GM23338 (cell line): ENCODE measurements around the gene PRSS48. TPM values are rescaled to one million over a fixed set of nuclear protein-coding genes. Genes with fewer than 3 reads are reported as not detected.
A peak's percentile ranks its signal among the peaks of the same experiment; 100 is the strongest.

ENCODE experiments used
- ATAC-seq: fragments of 200-7000 bp; cut with Tn5 transposase; 3 replicates; pipeline ENCODE4 v1.9.1; 2020
- DNase-seq: peaks from one replicate; pipeline ENCODE4 v3.0.0-alpha.2; 2015; ENCODE audit warnings: low spot score
- H2AFZ ChIP-seq: fragments of 200-600 bp; sonication (generic); 2 replicates; pipeline ENCODE4 v1.8.0; 2016; ENCODE audit warnings: antibody characterized with exemption, mild to moderate bottlenecking, moderate library complexity
- H3F3A ChIP-seq: fragments of 200-600 bp; sonication (generic); replicated peaks from 2 replicates; pipeline ENCODE4 v1.8.0; 2017; ENCODE audit warnings: antibody characterized with exemption, mixed run types, low read depth
- H3K27ac ChIP-seq: fragments of 200-600 bp; sonication (generic); 2 replicates; pipeline ENCODE4 v1.6.1; 2016; ENCODE audit warnings: low read depth
- H3K27me3 ChIP-seq: fragments of 200-600 bp; sonication (generic); 2 replicates; pipeline ENCODE4 v1.8.0; 2016; ENCODE audit warnings: mild to moderate bottlenecking, mixed run types, moderate library complexity; ENCODE audit not compliant: insufficient read depth
- H3K36me3 ChIP-seq: fragments of 200-600 bp; sonication (generic); 2 replicates; pipeline ENCODE4 v1.8.0; 2016; ENCODE audit warnings: mild to moderate bottlenecking; ENCODE audit not compliant: insufficient read depth
- H3K4me1 ChIP-seq: fragments of 200-600 bp; sonication (generic); 2 replicates; pipeline ENCODE4 v1.8.0; 2016; ENCODE audit warnings: mild to moderate bottlenecking, moderate library complexity; ENCODE audit not compliant: insufficient read depth
- H3K4me2 ChIP-seq: fragments of 200-600 bp; sonication (generic); 2 replicates; pipeline ENCODE4 v1.7.1; 2017; ENCODE audit warnings: mixed run types
- H3K4me3 ChIP-seq: fragments of 200-600 bp; sonication (generic); 2 replicates; pipeline ENCODE4 v1.6.1; 2016; ENCODE audit warnings: mixed run types
- H3K79me2 ChIP-seq: fragments of 200-600 bp; sonication (generic); replicated peaks from 2 replicates; pipeline ENCODE4 v1.8.0; 2017; ENCODE audit warnings: mild to moderate bottlenecking; ENCODE audit not compliant: insufficient read depth
- H3K9me2 ChIP-seq: fragments of 200-600 bp; sonication (generic); 2 replicates; pipeline ENCODE4 v1.8.0; 2017; ENCODE audit not compliant: insufficient read depth
- H4K20me1 ChIP-seq: fragments of 200-600 bp; sonication (generic); replicated peaks from 2 replicates; pipeline ENCODE4 v1.8.0; 2017; ENCODE audit warnings: mild to moderate bottlenecking; ENCODE audit not compliant: insufficient read depth
- H3K27ac Mint-ChIP-seq: 2 replicates; pipeline ENCODE4 v1.8.0; 2020; ENCODE audit warnings: inconsistent platforms, mild to moderate bottlenecking, moderate library complexity, mixed read lengths
- H3K27me3 Mint-ChIP-seq: 3 replicates; pipeline ENCODE4 v1.8.0; 2022; ENCODE audit warnings: low read depth, mild to moderate bottlenecking, moderate library complexity, mixed read lengths, inconsistent platforms; ENCODE audit not compliant: insufficient read depth, poor library complexity
- H3K36me3 Mint-ChIP-seq: 3 replicates; pipeline ENCODE4 v1.8.0; 2021; ENCODE audit warnings: low read depth, mild to moderate bottlenecking, inconsistent platforms, moderate library complexity, mixed read lengths
- H3K4me1 Mint-ChIP-seq: 3 replicates; pipeline ENCODE4 v1.8.0; 2020; ENCODE audit warnings: mild to moderate bottlenecking, inconsistent platforms, mixed read lengths
- H3K4me3 Mint-ChIP-seq: 3 replicates; pipeline ENCODE4 v1.8.0; 2021; ENCODE audit warnings: moderate library complexity, mild to moderate bottlenecking, inconsistent platforms, mixed read lengths
- H3K9me3 Mint-ChIP-seq: 3 replicates; pipeline ENCODE4 v1.8.0; 2020; ENCODE audit warnings: moderate library complexity, mild to moderate bottlenecking, inconsistent platforms, mixed read lengths
- CREB1 ChIP-seq: fragments of 250-450 bp; sonication (Bioruptor Pico); IDR thresholded peaks from 2 replicates; pipeline ENCODE4 v1.5.0; 2020; ENCODE audit warnings: low read depth, mild to moderate bottlenecking, moderate library complexity
- EZH2 ChIP-seq: fragments of 200-600 bp; sonication (generic); IDR thresholded peaks from one replicate; pipeline ENCODE4 v1.8.0; 2017; ENCODE audit warnings: antibody characterized with exemption, mild to moderate bottlenecking, low read depth; ENCODE audit not compliant: unreplicated experiment
- EZH2phosphoT487 ChIP-seq: fragments of 200-600 bp; sonication (generic); IDR thresholded peaks from one replicate; pipeline ENCODE4 v1.8.1; 2018; ENCODE audit warnings: antibody characterized with exemption; ENCODE audit not compliant: unreplicated experiment
- JUNB ChIP-seq: IDR thresholded peaks from one replicate; pipeline ENCODE4 v1.6.1; 2016; ENCODE audit warnings: antibody characterized with exemption; ENCODE audit not compliant: unreplicated experiment
- NANOG ChIP-seq: IDR thresholded peaks from 2 replicates; pipeline ENCODE4 v1.6.1; 2016; ENCODE audit warnings: antibody characterized with exemption, borderline replicate concordance
- POLR2AphosphoS5 ChIP-seq: IDR thresholded peaks from 2 replicates; pipeline ENCODE4 v1.6.1; 2016; ENCODE audit warnings: antibody characterized with exemption, low read depth
- ZNF114 ChIP-seq: fragments of 250-450 bp; sonication (Bioruptor Pico); IDR thresholded peaks from 2 replicates; pipeline ENCODE4 v1.5.0; 2020; ENCODE audit warnings: mild to moderate bottlenecking, moderate library complexity
- polyA plus RNA-seq: library from polyadenylated mRNA; unstranded; fragments of >200 nt; fragmentation: Nextera tagmentation; extraction: Ambion mirVana; gene quantifications from 2 replicates; pipeline ENCODE4 v1.2.1, GENCODE V29; 2016
- total RNA-seq: library from RNA; depleted of rRNA; stranded (reverse); fragments of >200 nt; shearing (Covaris generic); gene quantifications from 2 replicates; pipeline ENCODE4 v1.2.3, GENCODE V29; 2014
- TF ChIP-seq, protein P1 (sequence below): IDR thresholded peaks from 2 replicates; pipeline ENCODE4 v1.6.1; 2016; ENCODE audit warnings: antibody characterized with exemption
- TF ChIP-seq, protein P2 (sequence below): IDR thresholded peaks from one replicate; pipeline ENCODE4 v1.6.1; 2018; ENCODE audit warnings: antibody characterized with exemption; ENCODE audit not compliant: unreplicated experiment
- TF ChIP-seq, protein P3 (sequence below), 2 experiments: fragments of 200-600 bp in 1 of 2; sonication (generic) in 1 of 2; conservative IDR thresholded peaks; 2 replicates each; pipeline versions ENCODE4 v1.5.1 to v1.6.1; 2016 to 2017; ENCODE audit warnings: antibody characterized with exemption in 2 of 2, low read depth in 2 of 2, mild to moderate bottlenecking in 2 of 2, moderate library complexity in 1 of 2

The PRSS48 gene
- total and polyA plus RNA-seq, 2 experiments from 2014 or later: 0.36 TPM; not detected in 1

DNA sequence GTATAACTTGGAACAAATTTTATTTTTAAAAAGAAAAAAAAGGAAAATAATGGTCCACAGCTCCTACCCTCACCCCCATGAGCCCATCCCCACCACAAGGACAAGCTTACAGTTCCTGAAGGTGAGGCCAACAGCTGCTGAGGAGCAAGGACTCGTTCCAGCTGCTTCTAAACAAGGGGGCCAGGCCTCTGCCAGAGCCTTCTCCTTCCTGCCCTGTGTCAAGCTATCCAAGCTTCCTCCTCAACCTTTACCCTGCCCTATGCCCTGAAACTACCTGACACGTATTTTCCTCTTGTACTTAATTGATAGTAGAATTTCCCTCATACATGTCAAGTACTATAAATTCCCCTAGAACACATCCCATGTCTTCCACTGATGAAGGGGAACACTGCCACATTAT, 39.7 kb downstream of the PRSS48 start:
- no peak overlapping the region for H3K4me2 ChIP-seq
- no peaks in the 10 kb centered on the region for H3K27me3 Mint-ChIP-seq
- no peak overlapping the region for H3K4me3 Mint-ChIP-seq

More for the DNA sequence above, 39.7 kb downstream of the PRSS48 start:
- no peaks in the 10 kb centered on the region for H3K27me3 ChIP-seq
- H3K4me1 ChIP-seq: peaks cover 28% of the 10 kb centered on the region
- 0 out of 2 replicates have a peak overlapping the region, but pooled peaks have one; percentile 27 for H3K27ac ChIP-seq
- H4K20me1 ChIP-seq: peaks cover 22% of the 10 kb centered on the region
- ATAC-seq (peak; percentile 60), DNase-seq (no peak)
- H2AFZ ChIP-seq: no peak overlapping the region
- no peak overlapping the region for H3K4me3 ChIP-seq
- TF ChIP-seq, protein P1, sequence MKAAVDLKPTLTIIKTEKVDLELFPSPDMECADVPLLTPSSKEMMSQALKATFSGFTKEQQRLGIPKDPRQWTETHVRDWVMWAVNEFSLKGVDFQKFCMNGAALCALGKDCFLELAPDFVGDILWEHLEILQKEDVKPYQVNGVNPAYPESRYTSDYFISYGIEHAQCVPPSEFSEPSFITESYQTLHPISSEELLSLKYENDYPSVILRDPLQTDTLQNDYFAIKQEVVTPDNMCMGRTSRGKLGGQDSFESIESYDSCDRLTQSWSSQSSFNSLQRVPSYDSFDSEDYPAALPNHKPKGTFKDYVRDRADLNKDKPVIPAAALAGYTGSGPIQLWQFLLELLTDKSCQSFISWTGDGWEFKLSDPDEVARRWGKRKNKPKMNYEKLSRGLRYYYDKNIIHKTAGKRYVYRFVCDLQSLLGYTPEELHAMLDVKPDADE: no peak
- TF ChIP-seq CREB1 (no peak), NANOG (no peak), ZNF114 (CRISPR knock-in tag) (no peak), EZH2 (no peak), EZH2phosphoT487 (no peak), POLR2AphosphoS5 (no peak), JUNB (no peak)
- TF ChIP-seq, protein P2, sequence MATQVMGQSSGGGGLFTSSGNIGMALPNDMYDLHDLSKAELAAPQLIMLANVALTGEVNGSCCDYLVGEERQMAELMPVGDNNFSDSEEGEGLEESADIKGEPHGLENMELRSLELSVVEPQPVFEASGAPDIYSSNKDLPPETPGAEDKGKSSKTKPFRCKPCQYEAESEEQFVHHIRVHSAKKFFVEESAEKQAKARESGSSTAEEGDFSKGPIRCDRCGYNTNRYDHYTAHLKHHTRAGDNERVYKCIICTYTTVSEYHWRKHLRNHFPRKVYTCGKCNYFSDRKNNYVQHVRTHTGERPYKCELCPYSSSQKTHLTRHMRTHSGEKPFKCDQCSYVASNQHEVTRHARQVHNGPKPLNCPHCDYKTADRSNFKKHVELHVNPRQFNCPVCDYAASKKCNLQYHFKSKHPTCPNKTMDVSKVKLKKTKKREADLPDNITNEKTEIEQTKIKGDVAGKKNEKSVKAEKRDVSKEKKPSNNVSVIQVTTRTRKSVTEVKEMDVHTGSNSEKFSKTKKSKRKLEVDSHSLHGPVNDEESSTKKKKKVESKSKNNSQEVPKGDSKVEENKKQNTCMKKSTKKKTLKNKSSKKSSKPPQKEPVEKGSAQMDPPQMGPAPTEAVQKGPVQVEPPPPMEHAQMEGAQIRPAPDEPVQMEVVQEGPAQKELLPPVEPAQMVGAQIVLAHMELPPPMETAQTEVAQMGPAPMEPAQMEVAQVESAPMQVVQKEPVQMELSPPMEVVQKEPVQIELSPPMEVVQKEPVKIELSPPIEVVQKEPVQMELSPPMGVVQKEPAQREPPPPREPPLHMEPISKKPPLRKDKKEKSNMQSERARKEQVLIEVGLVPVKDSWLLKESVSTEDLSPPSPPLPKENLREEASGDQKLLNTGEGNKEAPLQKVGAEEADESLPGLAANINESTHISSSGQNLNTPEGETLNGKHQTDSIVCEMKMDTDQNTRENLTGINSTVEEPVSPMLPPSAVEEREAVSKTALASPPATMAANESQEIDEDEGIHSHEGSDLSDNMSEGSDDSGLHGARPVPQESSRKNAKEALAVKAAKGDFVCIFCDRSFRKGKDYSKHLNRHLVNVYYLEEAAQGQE: no peak
- TF ChIP-seq, protein P3, sequence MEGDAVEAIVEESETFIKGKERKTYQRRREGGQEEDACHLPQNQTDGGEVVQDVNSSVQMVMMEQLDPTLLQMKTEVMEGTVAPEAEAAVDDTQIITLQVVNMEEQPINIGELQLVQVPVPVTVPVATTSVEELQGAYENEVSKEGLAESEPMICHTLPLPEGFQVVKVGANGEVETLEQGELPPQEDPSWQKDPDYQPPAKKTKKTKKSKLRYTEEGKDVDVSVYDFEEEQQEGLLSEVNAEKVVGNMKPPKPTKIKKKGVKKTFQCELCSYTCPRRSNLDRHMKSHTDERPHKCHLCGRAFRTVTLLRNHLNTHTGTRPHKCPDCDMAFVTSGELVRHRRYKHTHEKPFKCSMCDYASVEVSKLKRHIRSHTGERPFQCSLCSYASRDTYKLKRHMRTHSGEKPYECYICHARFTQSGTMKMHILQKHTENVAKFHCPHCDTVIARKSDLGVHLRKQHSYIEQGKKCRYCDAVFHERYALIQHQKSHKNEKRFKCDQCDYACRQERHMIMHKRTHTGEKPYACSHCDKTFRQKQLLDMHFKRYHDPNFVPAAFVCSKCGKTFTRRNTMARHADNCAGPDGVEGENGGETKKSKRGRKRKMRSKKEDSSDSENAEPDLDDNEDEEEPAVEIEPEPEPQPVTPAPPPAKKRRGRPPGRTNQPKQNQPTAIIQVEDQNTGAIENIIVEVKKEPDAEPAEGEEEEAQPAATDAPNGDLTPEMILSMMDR (conservative IDR thresholded peaks at IDR 0.05; ENCODE audit: low read depth in 2 of 2): no peak
- no peaks in the 10 kb centered on the region; the same call in 1 of the 2 replicates for H3K36me3 ChIP-seq
- no peaks in the 10 kb centered on the region for H3K9me2 ChIP-seq
- H3K27ac Mint-ChIP-seq: no peak overlapping the region
- H3K9me3 Mint-ChIP-seq: peaks cover 3% of the 10 kb centered on the region; the same call in 1 of the 3 replicates
- peaks cover 42% of the 10 kb centered on the region for H3K4me1 Mint-ChIP-seq
- 0 out of 2 replicates have a peak, but pooled peaks cover 10% of the 10 kb centered on the region for H3F3A ChIP-seq
- H3K79me2 ChIP-seq: peaks cover 100% of the 10 kb centered on the region
- peaks cover 8% of the 10 kb centered on the region; the same call in 2 of the 3 replicates for H3K36me3 Mint-ChIP-seq
